Progenitor cell of endocrine pancreas (in vitro differentiated cells): ENCODE results near the gene KLHL28. TPM values are rescaled to one million over a fixed set of nuclear protein-coding genes. Genes with fewer than 3 reads are reported as not detected.

Experiments used
- DNase-seq: peaks from one replicate; pipeline ENCODE4 v3.0.0; 2021; ENCODE audit warnings: low spot score; ENCODE audit not compliant: unreplicated experiment
- H3K27ac Mint-ChIP-seq: 2 replicates; pipeline ENCODE4 v1.8.0; 2021; ENCODE audit warnings: mild to moderate bottlenecking, moderate library complexity, mixed read lengths
- H3K27me3 Mint-ChIP-seq: 2 replicates; pipeline ENCODE4 v1.8.0; 2021; ENCODE audit warnings: mixed read lengths
- H3K36me3 Mint-ChIP-seq: 2 replicates; pipeline ENCODE4 v1.8.0; 2022; ENCODE audit warnings: mixed read lengths; ENCODE audit not compliant: insufficient read depth
- H3K4me1 Mint-ChIP-seq: 2 replicates; pipeline ENCODE4 v1.8.0; 2021; ENCODE audit warnings: low read depth, mixed read lengths
- H3K4me3 Mint-ChIP-seq: 2 replicates; pipeline ENCODE4 v1.8.0; 2021; ENCODE audit warnings: low read depth, mild to moderate bottlenecking, moderate library complexity, mixed read lengths
- H3K9me3 Mint-ChIP-seq: 2 replicates; pipeline ENCODE4 v1.8.0; 2021; ENCODE audit warnings: low read depth, mixed read lengths
- CTCF ChIP-seq: fragments of 200-600 bp; sonication (generic); IDR thresholded peaks from one replicate; pipeline ENCODE4 v1.5.0; 2021; ENCODE audit warnings: antibody characterized with exemption, mild to moderate bottlenecking; ENCODE audit not compliant: unreplicated experiment
- long read RNA-seq: library from polyadenylated mRNA; unstranded; transcript quantifications from one replicate; pipeline ENCODE4 v2.0.0, GENCODE V29; 2020
- total RNA-seq: library from RNA; stranded (reverse); gene quantifications from 2 replicates; pipeline ENCODE4 v1.2.1, GENCODE V29; 2021

KLHL28 gene
- 17.9 and 19.5 TPM in 2 replicates for total RNA-seq
- long read RNA-seq, full-length matches to known transcripts, result 49 of 82 reads
- long read RNA-seq, partial matches to known transcripts, result 25 of 82 reads
- long read RNA-seq, other reads (novel, unspliced or antisense), result 8 of 82 reads

- Mint-ChIP-seq H3K4me3 (no peak within 1 kb of the TSS), H3K4me1 (peaks cover 46% of the 10 kb centered on the region), H3K9me3 (no peaks in the 10 kb centered on the region), H3K27ac (no peak within 1 kb of the TSS), H3K36me3 (peaks cover 4% of the 10 kb centered on the region), H3K27me3 (no peaks in the 10 kb centered on the region)
- peak; percentile 86 for DNase-seq
- no peak for TF ChIP-seq CTCF
Measured at GRCh38 chr14:44961554-44962333, at the start of gene KLHL28, which contains the start of gene TOGARAM1. Gene KLHL28 (minus strand): TSS chr14:44961947. CDS start chr14:44945928, 16,019 bp downstream. Gene TOGARAM1 (plus strand): TSS chr14:44962190. CDS start chr14:44962422, 232 bp downstream.

- no peaks in the 10 kb centered on the region for H3K4me1 Mint-ChIP-seq
- H3K4me3 Mint-ChIP-seq, result no peak overlapping the region
- no peak for DNase-seq
- no peak for TF ChIP-seq CTCF
- H3K27me3 Mint-ChIP-seq, result no peaks in the 10 kb centered on the region
- no peaks in the 10 kb centered on the region for H3K9me3 Mint-ChIP-seq
- no peak overlapping the region for H3K27ac Mint-ChIP-seq
- peaks cover 18% of the 10 kb centered on the region for H3K36me3 Mint-ChIP-seq
Measured at GRCh38 chr14:45003924-45004323, 42.2 kb upstream of the KLHL28 start.

GRCh38 chr14:44995770-44996294 is 34.1 kb upstream of the KLHL28 start:
- Mint-ChIP-seq H3K27ac (peak overlapping the region; percentile 58), H3K27me3 (no peaks in the 10 kb centered on the region), H3K4me3 (no peak overlapping the region), H3K9me3 (peaks cover 7% of the 10 kb centered on the region), H3K36me3 (peaks cover 20% of the 10 kb centered on the region), H3K4me1 (peaks cover 13% of the 10 kb centered on the region)
- DNase-seq, result no peak
- TF ChIP-seq CTCF, result no peak

- H3K27me3 Mint-ChIP-seq, result no peaks in the 10 kb centered on the region
- H3K36me3 Mint-ChIP-seq, result peaks cover 17% of the 10 kb centered on the region
- no peak overlapping the region for H3K4me3 Mint-ChIP-seq
- peaks cover 13% of the 10 kb centered on the region for H3K4me1 Mint-ChIP-seq
- H3K9me3 Mint-ChIP-seq, result peaks cover 7% of the 10 kb centered on the region
- no peak for TF ChIP-seq CTCF
- peak overlapping the region; percentile 47 for H3K27ac Mint-ChIP-seq
- no peak for DNase-seq
Measured at GRCh38 chr14:44995196-44995595, 33.4 kb upstream of the KLHL28 start.

- TF ChIP-seq CTCF, result no peak
Measured at GRCh38 chr14:44990533-44990932, 28.8 kb upstream of the KLHL28 start.

More at GRCh38 chr14:44990533-44990932, 28.8 kb upstream of the KLHL28 start:
- Mint-ChIP-seq H3K4me1 (peaks cover 7% of the 10 kb centered on the region), H3K9me3 (no peaks in the 10 kb centered on the region), H3K4me3 (no peak overlapping the region), H3K27me3 (no peaks in the 10 kb centered on the region), H3K36me3 (peaks cover 2% of the 10 kb centered on the region), H3K27ac (no peak overlapping the region)
- no peak for DNase-seq
